CD4-positive, alpha-beta T cell treated with Interleukin-2 at 100 ng/mL for 4 hours (primary cell): Measurements from ENCODE around the gene ABL2.
"Not testable (repeated sequence)": the region's sequence is repeated elsewhere in the genome, so short reads cannot be mapped to it uniquely, and the experiment has no call there.

Experiments
- DNase-seq: peaks from one replicate; pipeline ENCODE4 v3.0.0-alpha.2; 2020; ENCODE audit warnings: low spot score

Gene ABL2

DNA sequence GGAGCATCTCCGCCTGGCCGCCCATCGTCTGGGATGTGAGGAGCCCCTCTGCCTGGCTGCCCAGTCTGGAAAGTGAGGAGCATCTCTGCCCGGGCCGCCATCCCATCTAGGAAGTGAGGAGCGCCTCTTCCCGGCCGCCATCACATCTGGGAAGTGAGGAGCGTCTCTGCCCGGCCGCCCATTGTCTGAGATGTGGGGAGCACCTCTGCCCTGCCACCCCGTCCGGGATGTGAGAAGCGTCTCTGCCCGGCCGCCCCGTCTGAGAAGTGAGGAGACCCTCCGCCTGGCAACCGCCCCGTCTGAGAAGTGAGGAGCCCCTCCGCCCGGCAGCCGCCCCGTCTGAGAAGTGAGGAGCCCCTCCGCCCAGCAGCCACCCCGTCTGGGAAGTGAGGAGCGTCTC, 94.3 kb downstream of the ABL2 start:
- not testable (repeated sequence) for DNase-seq

DNA sequence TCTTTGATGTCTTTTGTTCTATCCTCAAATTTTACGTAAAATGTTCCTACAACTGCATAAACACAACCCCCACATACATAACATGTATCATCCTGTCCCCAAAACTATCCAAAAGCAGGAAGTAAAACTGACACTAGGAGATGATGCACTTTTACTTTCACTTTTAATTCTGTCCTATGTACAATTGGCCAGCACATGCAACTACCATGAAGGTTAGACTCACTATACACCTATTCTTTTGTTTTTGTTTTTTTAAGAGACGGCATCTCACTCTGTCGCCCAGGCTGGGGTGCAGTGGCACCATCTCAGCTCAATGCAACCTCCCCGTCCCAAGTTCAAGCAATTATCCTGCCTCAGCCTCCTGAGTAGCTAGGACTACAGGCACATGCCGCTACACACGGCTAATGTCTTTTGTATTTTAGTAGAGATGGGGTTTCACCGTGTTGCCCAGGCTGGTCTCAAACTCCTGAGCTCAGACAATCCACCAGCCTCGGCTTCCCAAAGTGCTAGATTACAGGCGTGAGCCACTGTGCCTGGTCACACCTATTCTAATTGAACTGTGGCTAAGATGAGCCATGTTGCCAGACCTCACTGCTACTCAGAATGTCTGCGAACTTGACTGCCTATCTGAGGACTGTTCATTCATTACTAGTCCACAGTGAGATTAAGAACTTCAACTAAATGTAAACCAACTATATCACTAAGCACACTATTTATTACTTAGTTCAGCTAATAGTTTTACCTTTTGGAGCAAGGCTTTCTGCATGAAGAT, 99.6 kb downstream of the ABL2 start:
- peak; percentile 62 for DNase-seq

DNA sequence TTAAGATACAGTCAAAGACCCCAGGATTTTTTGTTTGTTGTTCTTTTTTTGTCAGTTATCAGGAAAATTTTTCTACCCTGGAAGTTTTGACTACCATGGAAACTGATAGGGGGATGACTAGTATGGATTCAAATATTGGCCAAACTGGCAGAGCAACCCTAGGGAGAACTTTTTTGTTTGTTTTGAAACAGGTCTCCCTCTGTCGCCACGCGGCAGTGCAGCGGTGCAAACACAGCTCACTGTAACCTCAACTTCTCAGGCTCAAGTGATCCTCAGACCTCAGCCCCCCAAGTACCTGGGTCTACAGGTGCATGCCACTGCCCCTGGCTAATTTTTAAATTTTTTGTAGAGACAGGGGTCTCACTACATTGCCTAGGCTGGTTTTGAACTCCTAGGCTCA, 101.0 kb downstream of the ABL2 start:
- DNase-seq, result no peak

DNA sequence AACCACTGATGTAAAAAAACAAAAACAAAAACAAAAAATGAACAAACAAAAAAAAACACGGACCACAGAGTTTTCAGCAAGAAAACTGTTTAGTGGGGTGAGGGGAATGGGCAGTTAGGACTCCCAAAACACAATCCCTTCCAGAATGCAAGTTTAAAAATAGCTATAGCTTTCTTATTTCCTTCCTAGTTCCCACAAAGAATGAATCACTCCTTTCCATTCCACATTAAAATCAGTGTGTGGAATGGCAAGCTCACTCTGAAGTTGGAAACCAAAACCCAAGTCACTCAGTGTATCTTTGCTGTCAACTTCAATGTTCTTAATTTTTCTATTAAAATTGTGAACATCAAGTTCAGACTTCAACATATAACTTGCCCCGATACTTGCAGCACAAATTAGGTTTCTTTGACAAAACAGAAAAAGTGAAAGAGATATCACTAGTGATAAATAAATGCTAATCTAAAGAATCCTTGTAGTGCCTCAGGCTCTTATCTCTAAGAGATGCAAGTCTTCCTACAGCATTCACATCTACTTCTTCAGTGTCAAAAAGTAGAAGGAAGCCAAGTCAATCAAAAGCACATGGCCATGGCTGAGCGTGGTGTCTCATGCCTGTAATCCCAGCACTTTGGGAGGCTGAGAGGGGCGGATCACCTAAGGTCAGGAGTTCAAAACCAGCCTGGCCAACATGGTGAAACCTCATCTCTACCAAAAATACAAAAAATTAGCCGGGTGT, 102.1 kb downstream of the ABL2 start:
- no peak for DNase-seq

DNA sequence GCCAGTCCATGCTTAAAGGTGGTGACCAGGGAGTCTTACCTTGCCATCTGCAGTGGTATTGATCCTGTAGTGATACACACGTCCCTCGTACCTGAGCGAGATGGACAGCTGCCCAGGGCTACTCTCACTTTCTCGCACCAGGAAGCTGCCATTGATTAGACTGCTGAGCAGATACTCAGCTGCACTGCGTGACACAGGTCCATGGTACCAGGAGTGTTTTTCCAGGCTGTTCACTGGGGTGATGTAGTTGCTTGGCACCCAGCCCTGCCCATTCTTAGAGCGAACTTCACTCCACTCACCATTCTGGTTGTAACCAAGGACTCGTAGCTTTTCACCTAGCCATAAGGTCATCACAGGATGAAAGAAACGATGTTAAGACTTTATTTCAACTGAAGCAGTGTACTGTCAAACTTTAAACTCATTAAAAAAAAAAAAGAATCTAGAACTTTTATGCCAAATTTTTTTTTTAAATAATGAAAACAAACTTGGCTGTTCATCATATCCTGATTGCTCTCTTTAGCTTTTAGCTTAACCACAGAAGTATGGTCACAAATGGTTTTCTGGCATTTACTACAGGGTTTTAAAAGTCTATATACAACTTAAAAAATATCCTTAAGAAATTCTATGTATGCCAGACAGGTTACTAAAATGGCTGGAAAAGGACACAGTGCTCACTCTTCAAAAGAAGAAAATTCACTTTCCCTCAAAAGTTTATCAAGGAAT, 103.0 kb downstream of the ABL2 start:
- no peak for DNase-seq

DNA sequence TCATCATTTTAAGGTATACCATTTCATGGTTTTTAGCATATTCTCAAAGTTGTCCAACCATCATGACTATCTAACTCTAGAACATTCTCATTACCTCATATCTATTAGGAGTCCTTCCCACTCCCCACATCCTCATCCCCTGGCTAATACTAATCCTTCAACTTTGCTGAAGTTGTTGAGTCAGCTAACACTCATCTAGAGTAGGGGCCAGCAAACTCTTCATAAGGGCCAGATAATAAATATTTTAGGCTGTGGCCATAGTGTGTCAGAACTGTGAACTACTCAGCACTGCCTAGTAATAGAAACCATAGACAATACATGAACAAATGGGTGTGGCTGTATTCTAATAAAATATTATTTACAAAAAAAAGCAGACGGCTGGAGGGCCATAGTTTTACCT, 104.6 kb downstream of the ABL2 start:
- DNase-seq, result no peak

DNA sequence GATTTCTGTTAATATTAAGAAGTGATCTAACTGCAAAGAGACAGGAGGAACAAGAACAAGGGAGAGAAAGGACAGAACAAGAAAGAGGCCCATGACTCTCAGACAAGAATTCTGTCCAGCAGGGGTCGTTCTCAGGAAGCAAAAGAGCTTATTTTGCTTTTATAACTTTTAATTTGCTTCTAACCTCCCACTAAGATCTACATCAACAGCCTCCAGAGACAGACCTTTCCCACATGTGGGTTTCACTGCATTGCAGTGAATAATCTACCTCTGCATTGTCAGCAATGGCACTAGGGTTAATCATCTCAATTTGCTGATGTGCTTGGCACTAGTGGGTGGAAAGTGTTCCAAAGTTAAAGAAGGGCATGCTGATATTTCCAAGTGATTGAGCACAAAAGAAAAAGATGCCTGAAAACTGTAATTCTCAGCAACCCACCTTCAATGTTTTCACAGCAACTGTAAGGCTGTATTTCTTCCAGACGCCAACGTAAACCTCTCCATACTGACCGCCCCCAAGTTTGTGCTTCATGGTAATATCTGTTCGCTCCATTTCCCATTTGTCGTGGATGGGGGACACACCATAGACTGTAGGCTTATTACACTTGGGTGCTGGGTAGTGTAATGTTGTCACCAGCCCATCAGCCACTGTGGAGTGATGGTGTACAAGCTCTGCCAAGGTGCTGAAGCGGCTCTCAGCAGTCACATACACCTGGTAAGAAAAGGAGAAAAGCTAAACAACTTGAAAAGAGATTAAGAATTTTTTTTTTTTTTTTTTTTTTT, 108.1 kb downstream of the ABL2 start:
- DNase-seq, result peak; percentile 59

DNA sequence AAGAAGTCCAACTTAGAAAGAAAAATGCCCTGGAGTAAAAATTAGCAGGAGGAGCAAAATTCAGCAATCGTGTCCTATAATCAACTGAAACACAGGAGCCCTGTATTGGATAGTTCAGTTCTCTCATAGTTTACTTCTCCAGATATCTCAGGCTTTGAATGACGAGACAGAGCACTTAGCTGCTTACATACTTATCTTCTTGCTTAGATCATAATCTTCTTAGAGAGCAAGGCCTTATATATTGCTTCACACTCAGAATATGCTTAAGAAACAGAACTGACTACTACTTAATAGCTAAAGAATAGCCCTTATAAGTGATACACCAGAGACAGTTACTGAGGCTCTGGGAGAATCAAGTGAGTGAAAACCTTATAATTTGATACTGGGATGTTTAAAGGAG, 108.7 kb downstream of the ABL2 start:
- no peak for DNase-seq

DNA sequence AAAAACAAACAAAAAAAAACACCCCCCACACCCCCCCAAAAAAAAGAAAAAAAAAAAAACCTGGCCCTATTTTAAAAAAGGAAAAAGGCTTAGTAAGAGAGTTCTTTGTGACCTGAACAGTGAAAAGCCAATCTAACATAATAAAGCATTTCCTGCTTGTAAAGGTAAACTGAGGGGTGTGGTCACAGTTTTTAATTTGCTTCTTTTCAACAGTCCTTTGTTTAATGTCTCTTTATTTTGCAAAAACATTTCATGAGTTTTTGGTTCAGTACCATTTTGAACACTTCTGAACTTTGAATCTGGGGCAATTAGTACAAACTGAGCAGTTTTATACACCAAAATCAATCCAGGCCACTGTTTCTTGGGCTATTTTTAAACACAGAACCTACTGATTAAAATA, 110.0 kb downstream of the ABL2 start:
- no peak for DNase-seq

DNA sequence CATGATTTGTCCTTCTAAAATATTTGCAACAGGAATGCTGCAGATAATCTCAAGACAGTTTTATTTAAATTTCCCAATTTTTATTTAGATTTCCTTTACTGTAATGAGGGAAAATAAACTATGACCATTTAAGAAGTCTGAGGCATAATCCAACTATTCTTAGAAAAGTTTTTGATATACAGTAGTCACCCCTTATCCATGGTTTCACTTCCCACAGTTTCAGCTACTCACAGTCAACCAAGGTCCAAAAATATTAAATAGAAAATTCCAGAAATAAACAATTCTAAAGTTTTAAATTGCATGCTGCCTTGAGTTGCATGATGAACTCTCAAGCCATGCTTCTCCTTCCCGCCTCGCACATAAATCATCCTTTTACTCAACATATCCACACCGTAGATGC, 114.3 kb downstream of the ABL2 start:
- no peak for DNase-seq

DNA sequence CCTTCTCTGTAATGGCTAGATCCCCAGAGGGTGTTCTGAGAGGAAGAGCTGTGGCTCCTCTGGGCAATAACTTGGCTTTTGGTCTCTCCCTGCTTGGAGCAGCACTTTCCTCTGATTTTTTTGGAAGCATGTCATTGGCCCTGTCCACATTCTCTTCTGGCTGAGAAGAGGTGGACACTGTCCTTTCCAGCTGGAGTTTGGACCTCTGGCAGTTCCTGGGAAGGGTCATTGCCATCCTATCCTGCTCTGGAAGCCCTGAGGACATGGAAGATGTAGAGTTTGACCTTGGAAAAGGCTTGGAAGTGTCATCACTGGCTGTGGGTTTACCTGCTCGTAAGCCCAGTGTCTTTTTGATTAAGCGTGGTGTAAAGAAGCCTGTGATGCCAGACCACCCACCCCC, 120.8 kb downstream of the ABL2 start:
- DNase-seq, result no peak

DNA sequence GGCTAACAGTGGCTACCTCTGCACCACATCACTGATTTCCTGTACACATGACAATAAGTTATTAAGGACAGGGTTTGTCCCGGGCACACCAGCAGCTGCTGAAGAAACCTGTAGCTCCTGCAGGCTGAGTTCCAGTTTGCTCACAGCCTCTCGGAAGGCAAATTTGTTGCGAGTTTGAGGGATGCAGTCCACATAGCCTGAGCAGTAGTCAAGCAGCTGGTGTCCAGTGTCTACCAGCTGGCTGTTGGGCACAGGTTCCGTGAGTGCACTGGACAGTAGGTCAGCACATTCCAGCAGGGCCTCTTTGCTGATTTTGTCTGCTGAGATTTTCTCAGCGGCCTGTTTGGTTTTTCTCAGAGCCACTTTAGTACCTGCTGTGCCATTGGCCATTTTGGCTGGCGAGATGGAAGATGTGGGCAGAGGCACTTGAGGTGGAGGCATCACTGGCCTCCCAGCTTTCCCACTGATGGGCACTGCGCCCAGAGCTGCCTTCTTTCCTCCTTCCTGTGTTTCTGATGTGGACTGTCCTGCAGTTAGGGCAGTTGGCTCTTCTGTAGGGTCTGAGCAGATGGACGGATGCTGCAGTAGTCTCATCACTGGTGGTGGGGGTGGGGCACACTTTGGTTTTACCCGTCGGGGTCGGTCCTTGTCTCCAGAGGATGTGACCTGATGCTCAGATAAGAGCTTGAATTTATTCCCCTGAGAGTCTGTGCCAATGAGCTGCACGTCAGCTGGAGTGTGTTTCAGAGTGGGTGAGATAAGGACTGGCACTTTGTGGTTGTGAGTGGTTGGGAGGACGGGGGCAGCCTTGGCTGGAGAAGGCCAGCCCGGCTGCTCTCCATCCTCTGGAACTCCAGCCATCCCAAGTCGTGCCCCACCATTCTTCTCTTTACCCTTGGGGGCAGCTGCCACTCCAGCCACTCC, 121.5 kb downstream of the ABL2 start:
- no peak for DNase-seq

DNA sequence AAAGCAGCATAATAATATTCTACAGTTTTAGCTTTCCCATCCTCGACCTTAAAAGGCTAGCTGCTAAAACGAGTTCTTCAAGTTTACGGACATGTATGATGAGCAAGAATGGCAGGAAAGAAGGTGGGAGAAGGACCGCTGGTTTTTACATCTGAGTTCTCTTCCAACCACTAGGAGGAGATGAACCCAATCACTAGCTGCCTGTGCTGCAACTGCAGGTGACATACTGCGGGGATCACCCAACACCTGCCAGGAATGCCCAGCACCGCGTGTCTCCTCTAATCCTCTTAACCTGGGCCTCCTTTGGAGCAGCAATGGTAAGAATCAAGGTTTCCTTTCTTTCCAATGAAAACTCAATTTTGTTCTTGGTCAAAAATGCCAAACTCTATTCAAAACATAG, 124.1 kb downstream of the ABL2 start:
- peak; percentile 10 for DNase-seq

DNA sequence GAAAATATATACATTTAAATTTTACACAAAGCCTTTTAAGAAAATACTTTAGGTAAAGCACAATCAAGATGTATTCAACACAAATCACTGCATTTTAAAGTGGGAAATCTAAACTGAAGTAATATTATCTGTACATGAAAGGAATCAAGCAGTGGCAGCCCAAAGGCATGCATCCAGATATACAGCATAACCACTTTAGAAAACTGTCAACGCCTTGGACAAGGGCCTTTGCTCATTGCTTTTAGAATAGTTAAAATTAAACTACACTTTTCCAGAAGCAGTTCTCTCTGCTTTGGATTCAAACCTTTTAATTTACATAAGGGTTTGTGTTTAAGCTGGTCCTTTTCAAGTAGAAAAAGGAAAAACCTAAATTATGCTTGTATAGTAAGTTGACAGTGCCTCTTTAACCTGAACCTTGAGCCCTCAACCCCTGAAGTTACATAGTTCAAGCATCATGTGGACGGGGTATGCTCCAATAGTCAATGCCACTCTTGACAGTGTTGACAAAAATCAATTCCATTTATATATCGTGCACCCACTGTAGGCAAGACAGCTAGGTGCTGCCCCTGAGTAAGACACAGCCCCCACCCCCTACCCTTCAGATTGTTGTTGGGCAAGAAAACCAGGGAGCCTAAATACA, 124.7 kb downstream of the ABL2 start:
- DNase-seq, result no peak

DNA sequence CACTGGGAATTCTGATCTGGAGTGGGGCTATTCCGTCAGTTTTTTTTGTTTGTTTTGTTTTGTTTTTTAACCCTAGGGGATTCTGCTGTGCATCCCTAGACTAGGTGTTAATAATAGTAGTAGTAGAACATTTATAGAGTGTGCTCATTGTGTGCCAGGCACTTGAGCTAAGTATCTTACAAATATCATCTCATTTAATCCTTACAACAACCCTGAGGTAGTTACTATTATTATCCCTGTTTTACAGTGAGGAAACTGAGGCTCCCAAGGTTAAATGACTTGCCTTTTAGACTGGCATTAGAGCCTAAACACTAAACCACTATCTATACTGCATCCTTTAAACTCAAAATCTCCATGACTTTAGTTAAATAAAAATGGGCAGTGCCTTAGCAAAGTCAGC, 125.5 kb downstream of the ABL2 start:
- DNase-seq, result no peak

DNA sequence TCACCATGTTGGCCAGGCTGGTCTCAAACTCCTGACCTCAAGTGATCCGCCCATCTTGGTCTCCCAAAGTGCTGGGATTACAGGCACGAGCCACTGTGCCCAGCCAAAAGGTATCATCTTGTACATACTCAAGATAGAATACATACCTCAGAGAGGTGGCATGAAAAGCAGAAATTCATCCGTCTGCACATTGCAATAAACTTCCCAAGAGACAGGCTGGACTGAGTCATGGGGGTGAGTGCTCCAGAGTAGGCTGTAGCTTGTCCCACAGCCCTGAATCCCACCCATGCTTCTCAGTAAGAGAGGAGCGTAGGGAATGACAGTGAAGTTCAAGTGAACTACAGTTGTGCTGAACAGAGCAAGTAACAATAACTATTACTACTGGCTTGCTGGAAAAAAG, 127.9 kb downstream of the ABL2 start:
- no peak for DNase-seq

DNA sequence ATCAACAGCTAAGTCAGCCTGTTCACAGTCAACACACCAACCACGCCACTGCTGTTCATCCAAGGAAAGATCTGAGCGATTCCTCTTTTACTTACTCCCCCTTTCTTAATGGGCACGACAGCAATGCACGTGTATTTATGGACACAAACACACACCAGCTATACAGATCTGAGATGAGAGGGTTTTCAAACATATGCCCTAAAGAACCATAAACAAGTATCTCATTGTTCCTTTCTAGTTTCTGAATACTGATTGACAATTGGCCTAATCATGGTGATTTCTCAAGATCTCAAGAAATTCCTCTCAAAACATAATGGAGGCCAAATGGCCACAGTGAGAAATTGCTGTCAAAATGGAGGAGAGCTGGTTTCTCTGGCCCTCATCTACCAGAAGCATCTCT, 129.6 kb downstream of the ABL2 start:
- DNase-seq, result no peak

DNA sequence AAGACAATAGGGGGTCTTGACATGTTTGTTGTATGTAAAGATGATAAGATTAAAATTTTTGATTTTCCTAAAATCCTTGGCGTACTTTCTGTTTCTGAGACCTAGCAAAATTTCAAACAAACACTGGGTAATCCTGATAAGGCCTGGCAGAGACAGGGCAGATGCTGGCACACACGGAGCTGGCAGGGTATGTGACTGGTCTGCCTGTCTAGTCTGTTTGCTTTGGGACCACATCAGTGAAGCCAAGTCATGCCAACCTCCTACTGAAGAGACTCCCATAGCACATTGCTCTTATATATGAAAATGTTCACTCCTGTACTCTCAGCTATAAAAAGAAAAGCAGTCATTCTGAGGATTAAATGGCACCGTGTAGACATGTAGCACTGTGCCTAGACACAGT, 133.6 kb downstream of the ABL2 start:
- no peak for DNase-seq

DNA sequence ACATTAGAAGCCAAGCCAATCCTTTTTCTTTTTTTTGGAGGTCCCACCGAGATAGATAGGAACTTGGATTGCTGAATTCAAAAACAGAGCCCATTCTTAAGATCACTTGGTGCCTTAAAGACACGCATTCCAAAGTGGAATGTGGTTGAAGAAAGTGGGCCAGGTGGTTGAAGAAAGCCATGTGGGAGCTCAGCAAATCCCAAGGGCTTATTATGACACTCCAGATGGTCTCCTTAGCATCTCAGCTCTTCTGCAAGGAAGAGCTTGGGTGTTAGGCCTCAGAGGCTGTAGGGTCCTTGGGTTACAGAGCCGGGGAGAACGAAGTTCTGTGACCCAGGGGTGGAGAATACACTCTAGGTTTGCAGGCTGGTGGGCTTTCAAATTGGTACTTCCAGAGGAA, 134.1 kb downstream of the ABL2 start:
- DNase-seq, result no peak

DNA sequence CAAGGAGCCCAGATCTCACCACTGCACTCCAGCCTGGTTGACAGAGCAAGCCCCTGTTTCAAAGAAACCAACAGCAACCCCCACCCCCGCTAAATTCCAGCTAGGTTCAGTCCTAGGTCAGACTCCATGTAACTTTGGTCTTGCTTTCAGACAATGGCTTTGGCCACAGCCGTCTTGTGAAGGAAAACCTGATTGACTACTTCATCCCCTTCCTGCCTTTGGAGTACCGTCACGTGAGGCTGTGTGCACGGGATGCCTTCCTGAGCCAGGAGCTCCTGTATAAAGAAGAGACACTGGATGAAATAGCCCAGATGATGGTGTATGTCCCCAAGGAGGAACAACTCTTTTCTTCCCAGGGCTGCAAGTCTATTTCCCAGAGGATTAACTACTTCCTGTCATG, 134.7 kb downstream of the ABL2 start:
- DNase-seq, result no peak
